GF-D8 (cell line): Measurements from ENCODE around the gene OR6Q1.
"Not testable (repeated sequence)": the region's sequence is repeated elsewhere in the genome, so short reads cannot be mapped to it uniquely, and the experiment has no call there.

ENCODE experiments used
- DNase-seq: peaks from one replicate; lab custom pipeline; 2025; lab: John Stamatoyannopoulos, UW

Gene OR6Q1

GRCh38 chr11:58030653-58031052 lies at the start of gene OR6Q1:
Gene OR6Q1 (plus strand): TSS chr11:58030953. CDS start chr11:58030953, 0 bp downstream.
- no peak for DNase-seq

- DNase-seq = no peak
Measured at GRCh38 chr11:57981536-57981935, 49.2 kb upstream of the OR6Q1 start.

GRCh38 chr11:57982776-57983175 lies 48.0 kb upstream of the OR6Q1 start:
- no peak for DNase-seq

GRCh38 chr11:57983191-57983590 lies 47.6 kb upstream of the OR6Q1 start:
- no peak for DNase-seq

GRCh38 chr11:57999523-57999922 lies 31.2 kb upstream of the OR6Q1 start:
- DNase-seq = not testable (repeated sequence)

GRCh38 chr11:58000021-58000420 lies 30.7 kb upstream of the OR6Q1 start:
- not testable (repeated sequence) for DNase-seq

GRCh38 chr11:58000699-58001098 lies 30.1 kb upstream of the OR6Q1 start:
- DNase-seq = no peak

GRCh38 chr11:58003036-58003435 lies 27.7 kb upstream of the OR6Q1 start:
- DNase-seq = no peak

GRCh38 chr11:58003591-58003990 lies 27.2 kb upstream of the OR6Q1 start:
- DNase-seq = no peak

- no peak for DNase-seq
Measured at GRCh38 chr11:58004664-58005063, 26.1 kb upstream of the OR6Q1 start.

- DNase-seq = no peak
Measured at GRCh38 chr11:58006940-58007339, 23.8 kb upstream of the OR6Q1 start.

GRCh38 chr11:58011771-58012170 lies 19.0 kb upstream of the OR6Q1 start:
- no peak for DNase-seq

GRCh38 chr11:58023435-58023931 lies 7.3 kb upstream of the OR6Q1 start, which contains the start of gene OR9Q1:
Gene OR9Q1 (plus strand): TSS chr11:58023881. CDS start chr11:58179445, 155,564 bp downstream.
- no peak for DNase-seq

GRCh38 chr11:58024601-58025091 lies 6.1 kb upstream of the OR6Q1 start:
- no peak for DNase-seq

- DNase-seq = no peak
Measured at GRCh38 chr11:58027341-58027740, 3.4 kb upstream of the OR6Q1 start.

- no peak for DNase-seq
Measured at GRCh38 chr11:58028687-58029411, 1.9 kb upstream of the OR6Q1 start.

- DNase-seq = no peak
Measured at GRCh38 chr11:58034471-58034870, 3.7 kb downstream of the OR6Q1 start.

- no peak for DNase-seq
Measured at GRCh38 chr11:58039589-58039988, 8.8 kb downstream of the OR6Q1 start.

GRCh38 chr11:58043379-58043778 lies 12.6 kb downstream of the OR6Q1 start:
- DNase-seq = no peak

GRCh38 chr11:58046231-58046630 lies 15.5 kb downstream of the OR6Q1 start:
- DNase-seq = no peak

GRCh38 chr11:58047818-58048217 lies 17.1 kb downstream of the OR6Q1 start:
- DNase-seq = no peak

GRCh38 chr11:58055806-58056401 lies 25.2 kb downstream of the OR6Q1 start:
- no peak for DNase-seq

- no peak for DNase-seq
Measured at GRCh38 chr11:58057481-58057880, 26.7 kb downstream of the OR6Q1 start.
